HepG2 (cell line): ENCODE data around the gene PLLP. TPM values are rescaled to one million over a fixed set of nuclear protein-coding genes. Genes with fewer than 3 reads are reported as not detected.
A peak's percentile ranks its signal among the peaks of the same experiment; 100 is the strongest.

Experiments used
- ATF7 ChIP-seq, 2 experiments: fragments of 450-650 bp in 1 of 2; sonication (generic) in 1 of 2; formaldehyde crosslinking in 1 of 2; IDR thresholded peaks; 2 replicates each; pipeline versions ENCODE4 v1.4.0 to v1.6.1; 2016 to 2020; ENCODE audit warnings: antibody characterized with exemption in 1 of 2, mild to moderate bottlenecking in 1 of 2, missing genetic modification reagents in 1 of 2
- CC2D1A ChIP-seq: sonication (generic); formaldehyde crosslinking; IDR thresholded peaks from 2 replicates; pipeline ENCODE4 v1.8.1; 2023; ENCODE audit warnings: mild to moderate bottlenecking, missing genetic modification reagents
- DMAP1 ChIP-seq: IDR thresholded peaks from 2 replicates; pipeline ENCODE4 v1.6.1; 2016
- E2F2 ChIP-seq: sonication (generic); formaldehyde crosslinking; IDR thresholded peaks from 2 replicates; pipeline ENCODE4 v1.4.0; 2020; ENCODE audit warnings: missing genetic modification reagents, borderline replicate concordance
- GFI1 ChIP-seq: sonication (generic); formaldehyde crosslinking; IDR thresholded peaks from 2 replicates; pipeline ENCODE4 v1.5.0; 2020; ENCODE audit warnings: missing genetic modification reagents, mild to moderate bottlenecking, borderline replicate concordance
- NFAT5 ChIP-seq: sonication (generic); formaldehyde crosslinking; IDR thresholded peaks from 2 replicates; pipeline ENCODE4 v1.4.0; 2020; ENCODE audit warnings: missing genetic modification reagents
- RFXANK ChIP-seq: IDR thresholded peaks from 2 replicates; pipeline ENCODE4 v1.6.1; 2016
- TBX2 ChIP-seq: sonication (generic); formaldehyde crosslinking; IDR thresholded peaks from 2 replicates; pipeline ENCODE4 v1.5.0; 2020; ENCODE audit warnings: missing genetic modification reagents, mild to moderate bottlenecking, borderline replicate concordance
- ZKSCAN5 ChIP-seq: sonication (generic); formaldehyde crosslinking; IDR thresholded peaks from 2 replicates; pipeline ENCODE4 v1.5.1; 2020; ENCODE audit warnings: mild to moderate bottlenecking, missing genetic modification reagents
- ZNF30 ChIP-seq: sonication (generic); formaldehyde crosslinking; IDR thresholded peaks from 2 replicates; pipeline ENCODE4 v1.5.0; 2020; ENCODE audit warnings: mild to moderate bottlenecking, missing genetic modification reagents
- ZNF407 ChIP-seq: sonication (generic); formaldehyde crosslinking; IDR thresholded peaks from one replicate; pipeline ENCODE4 v1.5.1; 2020; ENCODE audit warnings: mild to moderate bottlenecking, missing genetic modification reagents; ENCODE audit errors: not compliant biosample characterization
- ZNF704 ChIP-seq: sonication (generic); formaldehyde crosslinking; IDR thresholded peaks from 2 replicates; pipeline ENCODE4 v1.8.1; 2023; ENCODE audit warnings: mild to moderate bottlenecking, inconsistent platforms, moderate library complexity, missing genetic modification reagents, borderline replicate concordance
- polyA plus RNA-seq, 8 experiments: library from polyadenylated mRNA; depleted of rRNA in 3 of 8; stranded (reverse) in 7 of 8; unstranded in 1 of 8; fragments of >200 nt; fragmentation: Illumina TruSeq in 4 of 8; extraction: Trizol in 4 of 8; gene quantifications; 2 replicates each; pipeline versions ENCODE4 v1.2.1 to v1.2.3, GENCODE V29; 2011 to 2016; ENCODE audit warnings: low read depth in 4 of 8, missing spikeins in 1 of 8, mixed read lengths in 1 of 8; ENCODE audit not compliant: insufficient read depth in 1 of 8
- total RNA-seq, 5 experiments: library from RNA; depleted of rRNA; stranded (reverse); fragments of >200 nt; fragmentation: Illumina TruSeq; extraction: Trizol; gene quantifications; 2 replicates each; pipeline ENCODE4 v1.2.3, GENCODE V29; 2016; ENCODE audit warnings: low read depth in 1 of 5

The PLLP gene
- total and polyA plus RNA-seq, 2 of the 13 experiments (the other 11 are each of a cell fraction or from before 2014, with no cell fraction given): 60.6 to 127 TPM

GRCh38 chr16:57244767-57245471 lies 39.6 kb downstream of the PLLP start, which contains the start of gene ARL2BP (continued):
- TF ChIP-seq ZNF407 (CRISPR knock-in tag) (no peak), CC2D1A (CRISPR knock-in tag) (no peak), TBX2 (CRISPR knock-in tag) (peak; percentile 95), ZNF30 (CRISPR knock-in tag) (no peak), NFAT5 (CRISPR knock-in tag) (peak; percentile 79), ZNF704 (peak; percentile 98), ZKSCAN5 (CRISPR knock-in tag) (no peak), DMAP1 (CRISPR knock-in tag) (peak; percentile 95), GFI1 (CRISPR knock-in tag) (peak; percentile 86; the same call in 1 of the 2 replicates), RFXANK (CRISPR knock-in tag) (no peak), E2F2 (CRISPR knock-in tag) (peak; percentile 65; the same call in 1 of the 2 replicates), ATF7 (IDR thresholded peaks at IDR 0.05) (no peak), ATF7 (CRISPR knock-in tag; IDR thresholded peaks at IDR 0.05) (peak; percentile 73; the same call in 1 of the 2 replicates)
